Measurements from ENCODE around the gene KLF7.

Gene KLF7

DNA sequence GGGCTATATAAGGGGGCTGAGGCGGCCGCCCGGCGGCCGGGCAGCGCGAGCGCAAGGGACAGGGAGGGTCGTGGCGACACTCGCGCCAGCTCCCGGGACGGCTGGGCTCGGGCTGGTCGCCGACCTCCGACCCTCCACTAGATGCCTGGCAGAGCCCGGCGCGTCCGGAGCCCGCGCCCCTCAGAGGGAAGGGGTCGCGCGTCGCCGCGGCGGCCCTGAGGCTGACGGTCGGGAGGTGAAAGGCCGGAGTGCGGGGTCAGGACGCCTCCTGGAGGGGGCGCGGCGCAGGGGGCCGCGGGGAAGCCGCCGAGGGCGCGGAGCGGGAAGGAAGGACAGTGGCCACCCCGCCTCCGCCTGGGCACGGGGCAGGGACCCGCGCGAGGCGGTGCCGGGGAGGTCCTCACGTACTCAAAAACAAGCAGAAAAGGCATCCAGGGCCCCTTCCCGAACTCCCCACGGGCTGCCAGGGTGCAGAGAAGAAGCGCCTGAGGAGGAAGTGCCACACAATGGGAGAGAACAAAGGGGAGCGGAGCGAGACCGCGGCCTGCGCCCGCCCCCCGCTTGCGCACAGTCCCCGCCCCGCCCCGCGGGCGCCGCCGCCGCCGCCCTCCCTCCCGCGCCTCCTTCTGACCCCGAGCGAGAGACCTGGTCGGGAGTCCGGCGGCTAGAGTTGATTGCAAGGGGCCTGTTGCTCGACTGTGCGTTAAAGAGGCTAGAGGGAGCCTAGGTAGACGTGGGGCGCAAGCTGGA is 776 bp upstream of the KLF7 start:
- peak; percentile 45 for DNase-seq

GRCh38 chr2:207166039-207166348 is 246 bp upstream of the KLF7 start:
- peak; percentile 99 for DNase-seq

- peak; percentile 47 for DNase-seq
These were observed 1.5 kb downstream of the KLF7 start for GRCh38 chr2:207164006-207164831.

DNA sequence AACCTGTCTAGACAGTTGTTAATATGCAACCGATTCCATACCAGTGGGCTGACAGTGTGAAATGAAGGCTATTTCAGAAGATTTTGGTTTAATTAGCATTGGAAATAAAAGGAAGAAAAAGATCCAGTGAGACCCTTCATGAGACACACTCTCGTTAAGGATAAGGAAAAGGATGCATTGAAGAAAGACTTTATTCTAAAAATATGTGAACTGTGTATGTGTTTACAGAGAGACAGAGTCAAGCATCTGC is 2.1 kb downstream of the KLF7 start:
- DNase-seq, result no peak

DNA sequence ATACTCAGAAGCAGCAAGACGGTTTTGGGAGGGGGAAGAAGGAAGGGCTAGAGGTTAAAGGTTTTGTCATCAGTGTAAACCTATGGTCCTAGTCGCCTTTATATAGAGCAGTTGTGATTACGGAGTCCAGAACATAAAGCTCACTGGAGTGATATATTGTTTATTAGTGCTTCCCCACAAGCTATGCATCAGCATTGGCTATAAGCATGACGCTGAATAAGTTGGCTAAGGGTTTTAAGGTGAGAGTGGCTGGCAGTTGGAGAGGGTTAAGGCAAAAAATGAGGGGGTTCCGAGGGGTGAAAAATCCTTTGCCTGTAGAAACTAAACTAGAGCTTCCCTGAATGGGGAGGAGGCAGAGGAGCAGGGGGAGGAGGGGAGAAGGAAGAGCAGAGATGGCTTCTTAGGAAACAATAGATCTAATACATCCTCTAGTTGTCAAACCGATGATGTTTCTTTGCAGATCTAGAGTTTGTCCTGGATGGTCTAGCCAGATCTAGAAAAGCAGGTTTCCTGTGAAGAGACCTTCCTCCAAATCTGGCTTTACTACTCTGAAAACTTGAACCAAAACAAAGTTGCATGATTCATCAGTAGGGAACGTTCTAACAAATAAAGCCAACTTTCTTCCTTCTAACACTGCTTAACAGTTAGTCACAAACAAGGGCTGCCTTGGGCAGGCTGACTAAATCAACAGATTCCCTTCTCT is 2.5 kb downstream of the KLF7 start:
- peak; percentile 30 for DNase-seq

DNA sequence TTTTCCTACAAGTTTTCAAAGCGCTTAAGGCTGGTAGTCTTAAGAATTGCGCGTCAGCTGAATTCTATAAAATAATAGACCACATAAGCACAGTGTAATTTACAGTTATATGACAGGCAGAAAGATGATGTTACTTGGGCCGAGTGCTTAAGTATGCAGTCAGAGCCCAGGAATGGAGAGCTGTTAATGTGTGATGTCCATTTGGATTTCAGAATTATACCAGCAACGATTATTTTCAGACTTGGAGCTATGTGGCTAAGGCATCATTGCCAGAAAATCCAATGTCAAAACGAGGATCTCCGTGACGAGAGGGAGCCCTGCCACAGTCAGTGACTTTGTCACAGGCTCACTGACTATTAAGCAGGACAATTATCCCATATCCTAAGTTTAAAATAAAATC is 3.4 kb downstream of the KLF7 start:
- DNase-seq, result no peak

DNA sequence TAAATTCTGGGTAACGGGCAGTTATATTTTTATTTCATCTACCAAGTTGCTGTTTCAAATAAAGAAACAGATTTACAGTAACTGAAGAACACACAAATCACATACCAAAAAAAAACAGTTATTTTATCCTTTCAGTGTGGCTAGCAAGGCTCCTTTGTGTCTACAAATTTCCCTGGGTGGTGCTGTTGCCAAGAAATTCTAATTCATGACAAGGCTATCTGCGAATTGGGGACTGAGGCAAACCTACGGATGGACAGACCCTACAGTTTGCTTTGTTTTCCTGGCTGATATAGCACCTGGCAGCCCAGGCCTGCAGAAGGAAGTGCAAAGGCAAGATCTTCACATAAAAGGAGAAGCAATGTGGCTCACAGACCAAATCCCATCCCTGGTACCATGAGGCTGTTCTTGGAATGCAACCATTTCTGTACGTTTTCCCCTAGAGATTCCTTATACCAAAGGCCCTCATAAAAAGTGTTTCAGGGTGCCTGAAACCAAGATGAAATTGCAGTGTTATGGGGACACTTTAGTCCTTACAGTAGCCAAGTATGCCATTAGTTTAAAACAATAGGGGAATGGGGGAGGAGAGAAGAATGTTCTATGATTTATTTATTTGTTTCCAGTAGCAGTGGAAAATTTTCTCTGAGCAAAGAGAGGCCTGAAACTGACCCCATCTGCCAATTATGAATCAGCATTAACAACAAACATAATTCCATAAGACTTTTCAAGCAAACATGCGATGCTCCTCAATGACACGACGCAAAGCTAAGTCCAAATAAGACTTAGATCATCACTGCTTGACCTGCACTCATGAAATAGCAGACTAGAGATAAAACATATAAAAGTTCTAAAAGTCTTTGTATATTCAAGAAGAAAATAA is 4.3 kb downstream of the KLF7 start:
- DNase-seq, result no peak

DNA sequence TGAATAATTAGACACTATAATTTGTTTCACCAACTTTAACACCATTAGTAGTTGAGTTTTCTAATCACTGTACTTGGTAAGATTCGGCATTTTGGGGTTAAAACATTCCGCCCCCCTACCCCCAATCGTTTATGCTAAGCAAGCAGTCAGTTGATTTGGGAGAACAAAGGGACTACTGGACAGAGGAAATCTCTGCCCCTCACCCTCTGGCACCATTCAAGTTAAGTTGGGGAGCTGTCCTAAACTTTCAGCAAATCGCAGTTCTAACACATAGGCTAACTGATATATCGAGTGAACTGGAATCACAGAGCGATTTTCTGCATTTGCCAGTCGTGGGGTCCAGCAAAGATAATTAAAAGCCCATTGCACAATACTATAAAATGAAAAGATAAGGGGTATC is 5.6 kb downstream of the KLF7 start:
- DNase-seq, result no peak

DNA sequence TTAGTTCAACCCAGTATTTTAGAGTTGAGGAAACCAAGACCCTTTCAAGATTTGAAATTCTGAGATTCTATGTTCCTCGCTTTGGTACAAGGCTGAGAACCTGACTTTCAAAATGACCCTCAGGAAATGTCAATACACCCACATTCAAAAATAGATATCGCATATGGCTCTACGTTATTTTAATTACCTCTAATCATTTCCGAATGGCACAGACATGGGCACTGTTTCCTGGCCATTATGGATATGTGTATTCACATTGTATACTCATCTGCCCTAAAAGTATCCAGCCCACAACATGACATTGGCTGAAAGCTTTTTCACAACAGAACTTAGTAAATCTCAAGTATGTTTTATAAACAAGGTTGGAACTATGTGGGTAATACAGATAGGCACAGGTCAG is 6.7 kb downstream of the KLF7 start:
- DNase-seq, result no peak

GRCh38 chr2:207157731-207158130 is 8.0 kb downstream of the KLF7 start:
- DNase-seq, result no peak

DNA sequence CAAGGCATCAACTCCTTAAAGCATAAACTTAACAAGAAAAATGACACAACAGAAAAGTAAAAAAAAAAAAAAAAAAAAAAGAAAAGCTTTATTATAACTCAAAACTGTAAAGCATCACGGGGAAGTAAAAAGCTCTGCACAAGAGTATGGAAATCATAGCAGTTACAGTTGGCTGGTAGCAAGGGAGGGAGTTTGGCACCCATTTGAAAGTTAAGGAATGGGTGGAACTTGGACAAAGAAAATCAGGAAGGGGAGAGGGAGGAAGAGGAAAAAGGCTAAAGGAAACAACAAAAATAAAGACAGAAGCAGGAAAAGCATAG is 8.6 kb downstream of the KLF7 start:
- DNase-seq, result no peak

GRCh38 chr2:207156451-207157161 is 9.1 kb downstream of the KLF7 start:
- no peak for DNase-seq

DNA sequence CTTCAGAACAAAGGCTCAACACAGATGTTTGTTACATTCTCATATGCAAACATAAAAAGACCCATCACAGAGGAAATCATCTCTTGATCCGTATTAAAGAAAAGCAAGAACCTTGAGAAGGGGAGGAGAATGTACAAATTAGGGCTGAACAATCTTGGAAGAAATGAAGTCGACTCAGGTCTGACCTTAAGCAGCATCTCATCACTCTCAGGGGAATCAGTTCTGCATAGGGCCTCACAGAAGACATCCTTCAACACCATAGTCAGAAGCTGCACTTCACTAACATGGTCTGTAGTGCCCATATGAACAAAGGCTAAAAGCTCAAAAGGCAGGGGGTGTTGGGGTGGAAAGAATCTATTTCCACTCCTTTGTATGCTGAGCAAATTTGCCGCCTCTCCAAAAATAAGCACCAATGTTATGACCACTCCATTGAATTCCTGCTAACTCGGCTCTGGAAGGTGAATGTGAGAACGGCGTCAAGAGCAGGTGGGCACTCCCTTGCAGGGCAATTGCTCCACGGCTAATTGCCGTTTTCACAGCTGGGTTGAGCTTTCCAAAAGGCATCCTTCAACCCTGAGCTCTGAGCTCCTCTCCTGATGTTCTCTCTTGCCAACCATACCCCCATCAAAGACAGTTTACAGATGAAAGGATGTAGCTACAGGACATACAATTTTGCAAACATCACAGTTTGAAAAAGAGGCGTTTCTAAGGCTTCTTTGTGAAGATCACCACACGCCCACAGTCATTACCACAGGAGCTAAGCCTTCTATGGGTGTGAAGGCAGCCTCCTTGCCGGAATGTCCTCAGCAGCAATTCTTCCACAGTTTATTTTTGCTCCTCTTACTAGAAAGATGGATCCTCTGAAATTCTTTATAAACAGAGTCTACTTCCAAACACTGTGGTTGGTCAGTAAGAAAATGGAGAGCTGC is 10.0 kb downstream of the KLF7 start:
- DNase-seq, result no peak

DNA sequence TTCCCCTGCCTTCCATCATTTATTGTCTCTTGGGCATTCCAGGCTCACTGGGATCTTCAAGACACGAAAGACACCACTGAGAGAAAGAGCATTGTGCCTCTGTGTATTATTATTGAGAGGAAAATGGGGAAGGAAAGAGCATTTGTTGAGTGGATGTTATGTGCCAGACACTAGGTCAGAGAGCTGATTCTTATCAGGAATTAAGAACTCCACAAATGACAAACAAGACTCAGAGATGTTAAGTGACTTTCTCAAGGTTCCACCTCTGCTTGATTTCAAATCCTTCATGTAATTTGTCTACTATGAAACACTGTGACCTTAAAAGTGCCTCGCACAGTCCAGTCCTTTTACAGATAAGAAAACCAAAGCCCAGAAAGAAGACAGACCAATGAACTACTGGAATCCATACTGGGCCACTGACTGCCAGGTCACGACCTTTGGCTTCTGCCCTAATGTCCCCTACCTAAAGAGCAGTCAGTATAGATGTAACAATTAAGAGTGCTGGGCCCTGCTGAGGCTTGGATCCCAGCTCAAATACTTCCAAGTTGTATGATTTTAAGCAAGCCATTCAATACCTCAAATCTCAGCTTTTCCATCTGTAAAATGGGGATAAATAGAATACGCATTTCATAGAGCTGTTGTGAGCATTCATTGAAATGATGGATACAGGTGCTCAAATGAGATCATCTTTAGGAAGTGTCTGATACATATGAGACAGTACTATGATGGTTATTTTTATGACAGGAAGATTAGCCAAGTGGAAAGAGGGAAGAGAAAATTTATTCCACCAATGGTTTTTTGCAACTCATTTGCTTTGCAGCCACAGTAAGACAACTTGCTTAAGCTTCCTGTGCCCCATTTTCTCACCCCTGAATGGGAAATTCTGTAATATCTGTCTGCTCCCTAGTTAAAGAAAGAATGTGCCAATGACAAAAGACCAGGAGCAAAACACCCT is 10.9 kb downstream of the KLF7 start:
- no peak for DNase-seq

- no peak for DNase-seq
These were observed 12.3 kb downstream of the KLF7 start for GRCh38 chr2:207153266-207153975.

- no peak for DNase-seq
These were observed 14.7 kb downstream of the KLF7 start for GRCh38 chr2:207151048-207151447.

DNA sequence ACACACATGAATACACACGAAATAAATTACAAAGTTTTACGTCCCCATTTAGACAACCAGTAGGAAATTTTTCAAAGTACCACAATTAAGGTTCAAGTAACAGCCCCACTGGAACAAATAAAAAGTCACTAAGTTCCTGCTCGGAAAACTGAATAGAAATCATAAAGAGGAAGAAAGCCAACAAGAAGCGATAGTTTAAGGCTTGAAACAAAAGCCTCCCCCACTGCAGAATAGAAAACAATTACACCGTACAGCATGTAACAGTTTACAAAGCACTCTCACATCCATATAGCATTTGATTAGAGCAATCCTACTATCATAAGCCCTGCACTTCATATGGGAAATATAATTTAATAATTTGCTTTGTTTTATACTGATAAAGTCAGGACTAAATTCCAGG is 15.5 kb downstream of the KLF7 start:
- no peak for DNase-seq

DNA sequence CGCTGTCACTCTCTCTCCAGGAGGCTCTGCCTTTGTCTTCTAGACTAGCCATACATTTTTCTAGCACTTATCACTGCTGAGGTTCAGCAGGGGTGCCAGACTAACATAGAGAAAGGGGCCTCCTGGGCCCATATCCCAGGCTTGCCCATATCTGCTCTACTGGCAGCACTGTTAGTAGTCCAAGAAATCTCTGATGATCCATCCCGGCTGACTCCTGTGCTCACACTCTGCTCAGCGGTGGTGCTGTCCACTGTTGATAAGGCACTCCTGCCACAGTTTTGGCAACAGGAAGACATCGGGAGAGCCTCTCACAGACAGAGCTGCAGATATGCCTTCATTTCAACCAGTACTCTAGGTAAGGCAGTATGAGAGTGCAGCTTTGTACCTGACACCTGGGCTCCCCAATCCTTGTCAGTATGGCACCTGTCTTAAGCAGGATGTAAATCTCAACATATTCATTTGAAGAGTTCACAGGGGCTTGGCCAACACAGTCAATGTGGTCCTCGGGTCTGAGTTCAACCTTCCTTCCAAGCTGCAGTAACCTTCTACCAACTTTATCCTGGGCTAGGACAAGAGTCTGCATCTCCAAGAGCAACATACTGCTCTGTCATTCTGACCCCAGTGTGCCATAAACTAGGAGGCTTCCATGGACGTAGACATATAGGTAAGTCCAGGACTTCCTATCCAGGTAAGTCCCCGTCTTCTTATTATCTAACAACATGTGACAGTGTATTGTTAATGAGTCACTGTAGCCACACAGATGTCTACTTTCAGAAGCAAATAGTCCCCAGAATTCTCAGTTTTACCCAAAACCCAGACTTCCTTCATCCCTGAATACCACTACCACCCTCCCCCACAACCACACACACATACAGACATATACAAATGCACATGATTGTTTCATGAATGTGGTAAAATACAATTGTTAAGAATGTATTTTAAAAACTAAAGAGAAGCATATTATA is 16.2 kb downstream of the KLF7 start:
- DNase-seq, result no peak

GRCh38 chr2:207148020-207148419 is 17.7 kb downstream of the KLF7 start:
- no peak for DNase-seq

Measured in NCI-H1694 (cell line).